PC-3 (cell line): ENCODE measurements around the gene AP2A1. TPM values are rescaled to one million over a fixed set of nuclear protein-coding genes. Genes with fewer than 3 reads are reported as not detected.

Experiments used
- ATAC-seq: fragments of 200-7000 bp; cut with Tn5 transposase; 2 replicates; pipeline ENCODE4 v1.9.1; 2020; ENCODE audit warnings: mild to moderate bottlenecking, moderate library complexity
- BruUV-seq: library from RNA; stranded (reverse); fragments of 400-500 nt; replicated peaks from 2 replicates; lab custom pipeline; 2021; lab: Mats Ljungman, UMichigan
- CTCF ChIA-PET: fragments of 300-600 bp; sonication (Branson Sonifier 250); formaldehyde crosslinking; loops from one replicate; lab custom pipeline; 2022; ENCODE audit warnings: antibody characterized with exemption; lab: Charles Lee
- POLR2A ChIA-PET: fragments of 300-600 bp; sonication (Branson Sonifier 250); formaldehyde crosslinking; loops from one replicate; lab custom pipeline; 2022; ENCODE audit warnings: antibody characterized with exemption; ENCODE audit not compliant: unreplicated experiment; lab: Charles Lee
- DNase-seq: peaks from one replicate; pipeline ENCODE4 v3.0.0-alpha.2; 2015
- H2AFZ ChIP-seq: fragments of 300-600 bp; sonication (generic); 2 replicates; pipeline ENCODE4 v1.6.0; 2016; ENCODE audit warnings: antibody characterized with exemption, low read length
- H3F3A ChIP-seq: fragments of 300-600 bp; sonication (generic); one replicate; pipeline ENCODE4 v1.6.0; 2017; ENCODE audit warnings: antibody characterized with exemption, low read length, control low read depth, mild to moderate bottlenecking; ENCODE audit not compliant: unreplicated experiment
- H3K27ac ChIP-seq: fragments of 300-600 bp; sonication (generic); 2 replicates; pipeline ENCODE4 v1.5.1; 2016; ENCODE audit warnings: mild to moderate bottlenecking, low read length
- H3K27me3 ChIP-seq: fragments of 300-600 bp; sonication (generic); 2 replicates; pipeline ENCODE4 v1.6.1; 2016; ENCODE audit warnings: low read length, mixed read lengths
- H3K36me3 ChIP-seq: fragments of 300-600 bp; sonication (generic); 2 replicates; pipeline ENCODE4 v1.6.1; 2016; ENCODE audit warnings: low read depth, mixed run types, low read length, mixed read lengths
- H3K4me1 ChIP-seq: fragments of 300-600 bp; sonication (generic); 2 replicates; pipeline ENCODE4 v1.5.1; 2016; ENCODE audit warnings: low read length; ENCODE audit not compliant: insufficient read depth
- H3K4me2 ChIP-seq: fragments of 300-600 bp; sonication (generic); 2 replicates; pipeline ENCODE4 v1.6.0; 2016; ENCODE audit warnings: low read length
- H3K4me3 ChIP-seq: fragments of 300-600 bp; sonication (generic); 2 replicates; pipeline ENCODE4 v1.5.1; 2016; ENCODE audit warnings: mild to moderate bottlenecking, low read length, mixed read lengths
- H3K79me2 ChIP-seq: fragments of 300-600 bp; sonication (generic); 2 replicates; pipeline ENCODE4 v1.6.1; 2017; ENCODE audit warnings: low read length, mixed read lengths
- H3K9ac ChIP-seq: fragments of 300-600 bp; sonication (generic); 2 replicates; pipeline ENCODE4 v1.6.0; 2016; ENCODE audit warnings: mild to moderate bottlenecking, low read length
- H3K9me2 ChIP-seq: fragments of 300-600 bp; sonication (generic); replicated peaks from 2 replicates; pipeline ENCODE4 v1.6.1; 2016; ENCODE audit warnings: mixed run types, low read length, mixed read lengths
- H3K9me3 ChIP-seq: fragments of 300-600 bp; sonication (generic); 2 replicates; pipeline ENCODE4 v1.6.1; 2016; ENCODE audit warnings: low read length, mixed read lengths
- H4K20me1 ChIP-seq: fragments of 300-600 bp; sonication (generic); 2 replicates; pipeline ENCODE4 v1.6.1; 2016; ENCODE audit warnings: low read length, mixed read lengths
- CTCF ChIP-seq: fragments of 300-600 bp; sonication (generic); conservative IDR thresholded peaks from 2 replicates; pipeline ENCODE4 v1.5.1; 2017; ENCODE audit warnings: antibody characterized with exemption, low read depth, mild to moderate bottlenecking, low read length
- EZH2 ChIP-seq: fragments of 300-600 bp; sonication (generic); IDR thresholded peaks from one replicate; pipeline ENCODE4 v1.6.1; 2017; ENCODE audit warnings: antibody characterized with exemption, mild to moderate bottlenecking, low read length; ENCODE audit not compliant: unreplicated experiment
- EZH2phosphoT487 ChIP-seq: fragments of 300-600 bp; sonication (generic); IDR thresholded peaks from 2 replicates; pipeline ENCODE4 v1.6.1; 2018; ENCODE audit warnings: mild to moderate bottlenecking, antibody characterized with exemption, low read length, borderline replicate concordance
- intact Hi-C: fragments of 100-400 bp; cut with micrococcal nuclease; formaldehyde crosslinking; loops from 2 replicates; pipeline ENCODE4 v1.9.0; 2023
- total RNA-seq: library from RNA; depleted of rRNA; stranded (reverse); fragments of >200 nt; gene quantifications from 2 replicates; pipeline ENCODE4 v1.2.3, GENCODE V29; 2014

Gene AP2A1
- total RNA-seq, 1 experiment from 2014 or later, result 143 TPM

DNA sequence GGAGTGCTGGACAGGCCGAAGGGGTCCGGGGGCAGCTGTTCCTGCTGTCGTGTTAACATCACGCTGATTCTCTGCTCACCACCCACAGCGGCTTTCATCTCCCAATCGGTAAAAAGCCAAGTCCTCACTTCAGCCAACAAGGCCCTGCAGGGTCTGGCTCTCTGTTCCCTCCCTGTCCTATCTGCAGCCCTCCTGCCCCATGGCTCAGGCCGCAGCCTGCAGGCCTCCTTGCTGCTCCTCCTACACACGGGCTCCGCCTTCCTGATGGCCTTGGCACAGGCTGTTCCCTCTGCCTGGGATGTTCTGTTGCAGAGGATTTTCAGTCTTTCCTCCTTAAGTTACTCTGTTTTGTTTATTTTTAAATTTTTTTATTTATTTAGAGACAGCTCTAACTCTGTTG is 24.1 kb downstream of the AP2A1 start:
- H3K27me3 ChIP-seq, result no peaks in the 10 kb centered on the region
- H4K20me1 ChIP-seq, result no peaks in the 10 kb centered on the region
- TF ChIP-seq CTCF, result no peak
- TF ChIP-seq EZH2, result no peak
- no peak for TF ChIP-seq EZH2phosphoT487
- no peaks in the 10 kb centered on the region for H3K9me3 ChIP-seq
- no peaks in the 10 kb centered on the region for H3F3A ChIP-seq
- H3K4me1 ChIP-seq, result peaks cover 20% of the 10 kb centered on the region
- H3K36me3 ChIP-seq, result peaks cover 32% of the 10 kb centered on the region
- H2AFZ ChIP-seq, result no peak overlapping the region
- BruUV-seq, result no TSS peak
- H3K79me2 ChIP-seq, result 0 out of 2 replicates have a peak, but pooled peaks cover 3% of the 10 kb centered on the region
- no peak overlapping the region for H3K4me3 ChIP-seq
- intact Hi-C loops, result no loop called here
- DNase-seq, result no peak
- no peak overlapping the region for H3K4me2 ChIP-seq
- ChIA-PET CTCF (no interaction called here), POLR2A (no interaction called here)
- H3K27ac ChIP-seq, result no peak overlapping the region
- H3K9me2 ChIP-seq, result no peaks in the 10 kb centered on the region
- H3K9ac ChIP-seq, result no peak overlapping the region
- no peak for ATAC-seq

DNA sequence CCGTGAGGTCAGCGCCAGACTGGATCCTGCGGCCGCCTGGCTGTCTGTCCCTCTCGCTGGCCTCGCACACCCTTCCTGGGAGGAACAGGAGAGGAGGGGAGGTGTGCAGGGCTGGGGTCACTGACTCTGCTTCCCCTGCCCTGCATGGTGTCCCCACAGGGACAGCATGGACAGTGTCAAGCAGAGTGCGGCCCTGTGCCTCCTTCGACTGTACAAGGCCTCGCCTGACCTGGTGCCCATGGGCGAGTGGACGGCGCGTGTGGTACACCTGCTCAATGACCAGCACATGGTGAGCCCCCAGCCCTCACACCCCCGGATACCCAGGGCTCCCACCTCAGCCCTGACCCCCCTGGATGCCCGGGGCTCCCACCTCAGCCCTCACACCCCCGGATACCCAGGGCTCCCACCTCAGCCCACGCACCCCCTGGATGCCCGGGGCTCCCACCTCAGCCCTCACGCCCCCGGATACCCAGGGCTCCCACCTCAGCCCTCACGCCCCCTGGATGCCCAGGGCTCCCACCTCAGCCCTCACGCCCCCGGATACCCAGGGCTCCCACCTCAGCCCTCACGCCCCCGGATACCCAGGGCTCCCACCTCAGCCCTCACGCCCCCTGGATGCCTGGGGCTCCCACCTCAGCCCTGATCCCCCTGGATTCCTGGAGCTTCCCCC is 25.1 kb downstream of the AP2A1 start:
- Histone ChIP-seq H3K9me3 (no peaks in the 10 kb centered on the region), H2AFZ (no peak overlapping the region), H3K4me3 (no peak overlapping the region), H3F3A (no peaks in the 10 kb centered on the region), H3K9me2 (no peaks in the 10 kb centered on the region), H3K27me3 (no peaks in the 10 kb centered on the region), H3K27ac (no peak overlapping the region), H3K4me2 (no peak overlapping the region), H3K79me2 (0 out of 2 replicates have a peak, but pooled peaks cover 3% of the 10 kb centered on the region), H3K36me3 (peaks cover 42% of the 10 kb centered on the region), H4K20me1 (no peaks in the 10 kb centered on the region), H3K9ac (no peak overlapping the region), H3K4me1 (peaks cover 10% of the 10 kb centered on the region)
- TF ChIP-seq CTCF, result no peak
- TF ChIP-seq EZH2, result no peak
- no peak for TF ChIP-seq EZH2phosphoT487
- intact Hi-C loops, result no loop called here
- CTCF ChIA-PET, result no interaction called here
- ATAC-seq (no peak), DNase-seq (no peak)
- POLR2A ChIA-PET, result no interaction called here
- BruUV-seq, result no TSS peak
